ENCODE data around the gene SNCB.

SNCB gene

GRCh38 chr5:176581361-176581760 is 49.0 kb downstream of the SNCB start:
- TF ChIP-seq SIN3A (IDR thresholded peaks at IDR 0.05; ENCODE audit: borderline replicate concordance, insufficient read depth, low read length) (no peak), FOXP2 (optimal IDR thresholded peaks at IDR 0.05; ENCODE audit: borderline replicate concordance, extremely low read depth, extremely low read length, insufficient read depth) (no peak), TAF1 (IDR thresholded peaks at IDR 0.05; ENCODE audit: borderline replicate concordance, insufficient read depth, low read length) (no peak), POLR2AphosphoS5 (IDR thresholded peaks at IDR 0.05; ENCODE audit: low read depth, low read length) (no peak), REST (IDR thresholded peaks at IDR 0.05; ENCODE audit: insufficient read depth in 1 of 2, low read depth in 2 of 2, low read length in 2 of 2) (no peak)

GRCh38 chr5:176579323-176579722 is 51.0 kb downstream of the SNCB start:
- no peak for TF ChIP-seq FOXP2 (optimal IDR thresholded peaks at IDR 0.05; ENCODE audit: borderline replicate concordance, extremely low read depth, extremely low read length, insufficient read depth)
- TF ChIP-seq TAF1 (IDR thresholded peaks at IDR 0.05; ENCODE audit: borderline replicate concordance, insufficient read depth, low read length): no peak
- no peak for TF ChIP-seq POLR2AphosphoS5 (IDR thresholded peaks at IDR 0.05; ENCODE audit: low read depth, low read length)
- TF ChIP-seq SIN3A (IDR thresholded peaks at IDR 0.05; ENCODE audit: borderline replicate concordance, insufficient read depth, low read length): no peak
- TF ChIP-seq REST (IDR thresholded peaks at IDR 0.05; ENCODE audit: insufficient read depth in 1 of 2, low read depth in 2 of 2, low read length in 2 of 2): no peak

- no peak for TF ChIP-seq SIN3A (IDR thresholded peaks at IDR 0.05; ENCODE audit: borderline replicate concordance, insufficient read depth, low read length)
- TF ChIP-seq REST (IDR thresholded peaks at IDR 0.05; ENCODE audit: insufficient read depth in 1 of 2, low read depth in 2 of 2, low read length in 2 of 2): no peak
- peak; percentile 43 for TF ChIP-seq FOXP2 (optimal IDR thresholded peaks at IDR 0.05; ENCODE audit: borderline replicate concordance, extremely low read depth, extremely low read length, insufficient read depth)
These were observed 51.9 kb downstream of the SNCB start for GRCh38 chr5:176578391-176578808.

GRCh38 chr5:176577312-176578176 is 52.8 kb downstream of the SNCB start:
- TF ChIP-seq REST (IDR thresholded peaks at IDR 0.05; ENCODE audit: insufficient read depth in 1 of 2, low read depth in 2 of 2, low read length in 2 of 2) (no peak), SIN3A (IDR thresholded peaks at IDR 0.05; ENCODE audit: borderline replicate concordance, insufficient read depth, low read length) (no peak), TAF1 (IDR thresholded peaks at IDR 0.05; ENCODE audit: borderline replicate concordance, insufficient read depth, low read length) (no peak), POLR2AphosphoS5 (IDR thresholded peaks at IDR 0.05; ENCODE audit: low read depth, low read length) (no peak), FOXP2 (optimal IDR thresholded peaks at IDR 0.05; ENCODE audit: borderline replicate concordance, extremely low read depth, extremely low read length, insufficient read depth) (no peak)

All from PFSK-1 (cell line).